HG02759 (cell line): ENCODE results near the gene TBC1D4.
A peak's percentile ranks its signal among the peaks of the same experiment; 100 is the strongest.

Experiments used
- ATAC-seq: cut with Tn5 transposase; IDR thresholded peaks from one replicate; pipeline ENCODE4 v1.9.1; 2021; ENCODE audit warnings: mild to moderate bottlenecking, moderate library complexity; ENCODE audit not compliant: unreplicated experiment

TBC1D4 gene

DNA sequence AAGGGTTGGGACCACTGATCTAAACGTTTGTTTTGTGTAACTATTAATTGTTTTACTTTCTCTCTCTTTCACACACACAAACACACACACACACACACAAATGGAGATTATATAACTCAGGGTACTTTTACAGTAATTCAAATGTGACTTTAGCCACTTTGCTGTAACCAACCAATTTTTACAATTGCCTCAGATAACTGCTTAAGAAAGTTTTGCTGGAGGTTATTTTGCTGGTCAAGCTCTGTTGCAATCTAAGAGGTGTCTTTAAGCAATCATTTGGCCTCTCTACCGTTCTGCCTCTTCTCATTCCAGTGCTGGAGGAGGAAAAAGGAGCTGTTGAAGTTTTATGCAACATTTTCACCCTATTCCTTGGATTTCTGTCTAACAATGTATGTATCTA lies 63.0 kb downstream of the TBC1D4 start:
- no peak for ATAC-seq

DNA sequence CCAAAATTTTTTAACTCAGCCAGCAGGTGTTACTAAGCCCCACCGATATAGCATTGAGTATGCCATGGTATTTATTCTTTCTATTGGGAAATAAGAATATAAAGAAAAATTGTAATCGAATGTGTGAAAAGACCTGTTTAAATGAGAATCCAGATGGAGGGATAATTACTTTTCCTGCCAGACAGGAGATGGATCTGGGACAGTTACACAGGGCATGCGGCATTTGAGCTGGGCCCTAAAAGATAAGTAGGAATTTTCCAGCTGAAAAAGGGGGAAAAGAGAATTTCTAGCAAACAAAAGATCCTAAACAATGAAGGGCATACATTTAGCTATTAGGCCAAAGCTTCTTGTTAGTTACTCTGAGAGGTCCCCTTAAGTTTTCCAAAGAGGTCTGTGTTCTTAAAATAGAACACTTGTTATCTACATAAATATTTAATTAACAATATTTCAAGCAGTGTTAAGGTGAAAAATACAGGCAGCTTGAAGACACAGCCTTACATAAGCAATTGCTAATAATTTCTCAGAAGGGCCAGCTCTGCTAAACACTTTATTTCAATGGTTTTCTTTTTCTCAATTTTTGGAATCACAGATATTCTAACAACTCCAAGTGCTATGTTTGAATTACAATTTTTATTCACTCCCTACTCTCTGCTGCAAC lies 63.7 kb downstream of the TBC1D4 start:
- no peak for ATAC-seq

DNA sequence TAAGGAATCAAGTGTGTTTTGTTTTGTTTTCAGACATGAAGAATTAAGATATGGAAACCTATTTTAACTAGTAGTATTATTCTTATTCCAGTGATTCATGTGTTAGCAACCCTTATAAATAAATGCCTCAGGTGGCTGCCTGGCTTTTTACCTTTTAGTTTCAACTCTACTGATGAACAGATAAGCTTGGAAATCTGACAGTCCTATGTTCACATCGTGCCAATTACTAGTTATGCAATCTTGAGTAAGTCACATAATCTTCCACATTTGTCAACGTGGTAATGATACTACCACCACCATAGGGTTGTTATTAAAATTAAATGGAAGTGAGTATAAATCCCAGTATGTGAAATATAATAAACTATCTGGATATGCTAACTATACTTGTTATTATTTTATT lies 64.3 kb downstream of the TBC1D4 start:
- no peak for ATAC-seq

DNA sequence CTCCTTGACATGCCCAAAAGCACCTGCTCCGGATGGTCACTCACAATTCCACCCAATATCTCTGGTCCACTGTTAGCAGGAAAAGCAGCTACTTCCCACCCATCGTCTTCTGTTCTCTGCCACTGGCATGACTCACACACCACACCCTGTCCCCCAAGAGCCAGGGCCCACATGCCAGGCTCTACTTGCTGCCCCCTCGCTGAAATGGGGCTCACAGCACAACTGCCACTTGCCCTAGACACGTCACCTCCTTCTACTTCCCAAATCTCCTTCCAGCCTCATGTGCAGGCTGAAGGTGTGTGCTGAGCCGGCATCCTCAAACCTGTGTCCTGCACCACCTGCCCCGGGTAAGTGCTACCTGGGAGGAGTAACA lies 65.0 kb downstream of the TBC1D4 start:
- peak; percentile 29 for ATAC-seq

DNA sequence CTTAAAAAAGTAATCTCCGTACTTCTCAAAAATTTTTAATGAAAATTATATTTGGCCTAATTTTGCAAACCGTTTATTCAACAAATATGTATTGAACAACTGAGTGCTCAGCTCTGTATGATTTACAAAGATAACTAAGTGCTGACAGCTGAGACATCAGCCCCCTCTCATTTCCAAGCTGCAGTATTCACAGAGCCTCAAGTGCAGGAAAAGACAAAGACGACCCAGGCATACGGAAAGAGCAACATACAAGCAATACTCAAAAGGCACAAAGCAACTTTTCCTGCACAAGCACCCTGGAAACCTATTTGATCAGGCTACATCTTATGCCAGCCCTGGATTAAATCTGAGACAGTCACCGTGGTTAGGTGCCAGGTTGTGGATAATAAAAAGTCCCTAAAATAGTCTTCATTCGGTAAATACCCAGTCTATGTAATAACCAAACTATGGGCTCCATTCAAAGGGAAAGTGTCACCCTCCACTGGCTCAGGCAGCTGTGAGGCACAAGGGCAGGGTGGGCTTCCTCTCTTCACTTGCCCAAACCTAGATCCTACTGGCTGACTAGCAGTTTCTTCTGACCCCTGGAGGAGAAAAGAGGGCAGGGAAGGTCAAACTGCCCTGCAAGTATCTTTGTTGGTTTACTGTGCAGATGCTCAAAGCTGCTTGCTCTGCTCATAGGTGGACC lies 65.5 kb downstream of the TBC1D4 start:
- ATAC-seq, result peak; percentile 86

DNA sequence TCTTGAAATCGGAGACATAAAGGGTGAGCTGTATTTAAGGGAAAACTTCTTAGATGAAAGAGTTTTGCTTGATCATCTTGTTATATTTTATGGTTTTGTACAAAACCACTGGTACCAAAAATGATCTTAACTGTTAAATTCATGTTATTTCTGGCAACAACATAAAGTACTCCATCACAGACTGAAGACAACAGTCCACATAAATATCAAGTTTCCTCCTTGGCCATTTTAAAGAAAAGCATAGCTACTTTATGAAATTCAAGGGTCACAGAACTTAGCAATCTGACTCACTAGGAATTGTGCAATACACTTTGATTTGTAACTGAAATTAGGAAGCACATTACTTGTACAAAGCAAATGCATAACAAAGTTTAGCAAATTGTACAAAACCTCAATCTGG lies 66.3 kb downstream of the TBC1D4 start:
- ATAC-seq, result no peak

DNA sequence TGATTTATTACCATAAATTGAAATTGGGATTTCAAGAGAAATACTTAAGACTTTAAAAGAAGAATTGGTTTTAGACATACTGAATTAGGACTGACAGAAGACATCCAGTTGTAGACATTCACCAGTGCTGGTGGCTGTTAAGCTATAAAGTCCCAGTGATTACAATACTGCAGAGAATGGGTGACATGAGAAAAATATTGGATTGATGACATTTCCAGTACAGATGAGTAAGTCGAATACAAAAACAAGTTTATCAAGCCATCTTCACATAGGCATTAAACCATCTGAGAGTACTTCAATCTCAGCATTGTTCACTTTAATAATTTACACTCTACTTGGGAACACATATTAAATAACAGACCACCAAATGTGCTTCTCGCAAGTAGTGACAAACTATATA lies 66.8 kb downstream of the TBC1D4 start:
- no peak for ATAC-seq

DNA sequence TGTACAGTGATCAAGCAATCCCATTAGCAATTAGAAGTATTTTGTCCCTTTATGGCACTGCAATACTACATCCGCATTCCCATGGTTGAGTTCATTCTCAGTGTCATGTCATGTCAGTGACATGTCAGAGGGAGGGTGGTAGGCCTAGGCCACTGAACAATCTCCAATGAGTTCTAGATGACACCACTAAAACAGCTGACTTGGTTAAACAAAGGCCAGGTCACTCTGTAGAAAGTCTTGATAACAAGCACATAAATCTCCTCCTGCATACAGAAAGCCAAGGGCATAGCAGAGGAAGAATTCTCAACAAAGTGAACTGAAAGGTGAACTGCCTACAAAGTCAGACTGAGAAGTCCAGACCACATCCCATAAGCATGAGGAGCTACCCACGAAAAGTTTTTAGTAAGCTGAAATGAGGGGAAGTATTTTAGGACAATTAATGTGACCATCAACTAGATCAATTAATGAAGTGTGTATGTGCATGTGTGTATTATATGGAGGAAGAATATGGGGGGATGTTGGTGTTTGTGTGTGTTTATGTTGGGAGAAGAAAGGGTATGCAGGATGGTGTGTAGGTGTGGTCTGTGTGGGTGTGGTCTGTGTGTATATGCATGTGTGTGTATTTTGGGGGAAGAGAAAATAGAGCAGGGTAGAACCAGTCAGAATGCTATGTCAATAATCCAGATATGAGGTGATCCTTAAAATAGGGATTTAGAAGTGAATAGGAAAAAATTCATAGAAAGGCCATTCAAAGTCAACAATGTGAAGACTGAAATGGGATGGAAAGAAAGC lies 67.7 kb downstream of the TBC1D4 start:
- no peak for ATAC-seq

DNA sequence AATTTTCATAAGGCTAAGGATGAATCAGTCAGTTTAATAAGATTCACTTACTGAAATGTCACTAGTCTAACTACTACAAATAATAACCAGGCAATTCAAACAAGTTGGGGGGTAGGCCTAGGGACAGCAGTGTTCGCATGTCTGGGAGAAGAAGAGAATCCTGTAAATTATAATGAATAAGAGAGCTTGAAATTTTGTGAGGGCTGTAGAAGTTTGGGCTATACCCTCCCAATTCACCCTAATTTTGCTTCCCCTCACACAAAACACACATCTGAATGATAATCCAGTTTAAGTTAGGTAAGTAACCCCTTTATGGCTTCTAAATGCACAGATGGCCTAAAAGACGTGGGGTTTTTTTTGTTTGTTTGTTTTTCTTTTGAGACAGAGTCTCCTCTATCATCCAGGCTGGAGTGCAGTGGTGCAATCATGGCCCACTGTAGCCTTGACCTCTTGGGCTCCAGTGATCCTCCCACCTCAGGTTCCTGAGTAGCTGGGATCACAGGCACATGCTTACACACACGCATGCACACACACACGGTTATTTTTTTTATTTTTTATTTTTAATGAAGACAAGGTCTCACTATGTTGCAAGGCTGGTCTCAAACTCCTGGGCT lies 69.9 kb downstream of the TBC1D4 start:
- no peak for ATAC-seq

DNA sequence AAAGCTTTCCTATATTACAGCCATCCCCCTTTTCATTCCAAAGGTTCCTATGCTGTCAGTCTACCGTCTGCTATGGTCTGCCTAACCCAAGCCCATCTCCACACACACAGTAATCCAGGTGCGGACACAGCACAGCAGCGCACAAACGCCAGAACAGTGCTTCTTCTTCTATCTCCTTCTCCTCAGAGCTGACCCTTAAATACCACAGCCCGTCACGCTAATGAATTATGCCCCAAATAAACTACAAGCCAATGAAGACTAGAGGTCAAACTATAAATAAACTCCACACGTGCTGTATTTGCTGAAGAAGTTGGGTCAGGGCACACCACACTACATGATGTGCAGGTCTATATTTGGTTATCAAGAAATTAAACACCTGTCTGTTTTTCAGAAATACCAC lies 71.8 kb downstream of the TBC1D4 start:
- ATAC-seq, result peak; percentile 44

DNA sequence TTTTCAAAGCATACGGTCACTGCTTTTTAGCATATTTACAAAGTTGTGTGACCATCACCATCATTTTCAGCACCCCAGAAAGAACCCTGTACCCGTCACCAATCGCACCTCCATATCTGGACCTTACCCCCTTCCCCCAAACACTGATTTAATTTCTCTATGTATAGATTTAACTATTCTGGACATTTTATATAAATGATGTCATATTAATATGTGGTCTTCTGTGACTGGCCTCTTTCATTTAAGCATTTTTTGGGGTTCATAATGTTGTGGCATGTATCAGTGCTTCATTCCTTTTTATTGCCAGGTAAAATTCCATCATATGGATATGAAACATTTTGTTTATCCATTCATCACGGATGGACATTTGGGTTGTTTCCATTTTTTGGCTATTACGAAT lies 74.0 kb downstream of the TBC1D4 start:
- ATAC-seq, result no peak

DNA sequence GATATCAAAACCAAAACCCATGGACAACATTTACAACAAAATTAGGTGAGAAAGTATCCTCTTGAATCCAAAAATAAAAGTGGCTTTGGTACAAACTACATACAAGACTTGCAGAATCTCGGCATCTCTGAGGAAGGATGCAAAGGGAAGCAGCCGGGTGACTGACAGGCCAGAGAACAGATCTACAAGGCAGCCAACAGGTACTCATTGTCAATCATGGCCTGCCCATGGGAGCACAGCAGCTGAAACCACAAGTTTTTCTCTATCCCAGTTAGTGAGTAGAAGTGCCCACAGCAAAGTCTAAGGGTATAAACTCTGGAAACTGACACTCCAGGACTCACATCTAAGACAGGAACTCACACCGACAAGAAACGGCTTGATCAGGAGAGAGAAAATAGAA lies 74.5 kb downstream of the TBC1D4 start:
- ATAC-seq, result no peak

DNA sequence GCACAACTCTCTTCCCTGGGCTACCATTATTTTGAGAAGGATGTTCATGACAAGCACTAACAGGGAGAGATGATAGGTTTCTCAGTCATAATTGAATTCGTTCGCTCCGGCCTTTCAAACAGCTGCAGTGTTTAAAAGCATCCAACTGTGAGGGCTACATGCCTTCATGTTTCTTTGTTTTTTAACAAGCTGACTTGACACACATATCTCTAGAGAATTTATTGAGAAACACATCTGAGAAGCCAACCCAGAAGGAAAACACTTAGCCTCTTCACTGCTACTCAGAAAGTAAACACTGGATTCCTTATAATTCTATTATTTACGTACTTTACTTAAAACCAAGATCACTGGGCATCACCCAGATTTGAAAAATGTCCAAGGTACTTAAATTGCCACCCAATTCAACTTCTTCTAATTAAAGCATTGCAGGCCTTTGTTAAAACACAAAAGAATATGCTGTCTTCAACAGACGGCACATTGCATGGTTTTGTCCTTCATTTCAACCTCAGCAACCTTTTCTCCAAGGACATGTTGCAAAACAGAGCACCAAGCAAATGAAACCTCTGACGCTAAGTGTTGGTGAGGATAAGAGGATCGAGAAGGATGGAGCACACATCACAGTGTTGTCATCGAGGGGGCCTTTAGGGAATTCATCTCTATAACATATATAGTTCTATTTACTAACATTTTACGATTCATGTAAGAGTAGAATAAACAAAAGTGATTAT lies 75.8 kb downstream of the TBC1D4 start:
- ATAC-seq, result no peak

DNA sequence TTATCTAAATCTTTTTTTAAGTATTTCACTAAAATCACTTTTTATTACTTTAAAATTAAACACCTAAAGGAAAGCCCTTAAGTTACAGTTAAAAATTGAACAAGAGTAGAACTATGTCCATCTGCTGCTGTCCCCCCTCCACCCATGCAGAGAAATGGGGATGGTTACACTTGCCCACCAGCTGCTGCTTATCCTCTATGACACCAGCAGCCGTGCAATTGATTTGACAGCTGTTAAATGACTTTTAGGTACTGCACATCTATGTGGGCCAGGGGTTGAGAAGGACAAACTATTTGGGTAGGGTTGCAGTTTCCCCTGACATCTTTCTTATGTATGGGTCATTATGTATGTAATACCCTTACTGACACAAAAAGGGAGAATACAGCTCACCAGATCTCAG lies 77.2 kb downstream of the TBC1D4 start:
- no peak for ATAC-seq

DNA sequence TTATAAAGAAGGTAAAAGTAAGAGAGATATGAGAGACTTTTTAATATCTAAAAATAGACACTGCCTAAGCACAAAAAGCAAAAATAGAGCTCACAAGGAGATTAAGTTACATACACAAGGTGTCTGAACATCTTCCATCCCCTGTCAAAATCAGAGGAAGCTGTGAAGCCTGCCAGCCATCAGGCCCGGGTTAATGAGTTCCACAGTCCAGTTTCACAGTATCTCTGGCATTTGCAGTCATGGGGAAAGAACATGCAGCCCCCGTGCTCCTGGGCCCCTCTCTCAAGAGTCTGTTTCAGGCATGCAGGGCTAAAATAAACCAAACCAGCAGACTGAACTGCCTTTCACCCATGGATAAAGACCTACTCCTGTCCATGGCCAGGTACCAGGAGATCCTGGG lies 79.2 kb downstream of the TBC1D4 start:
- peak; percentile 52 for ATAC-seq

DNA sequence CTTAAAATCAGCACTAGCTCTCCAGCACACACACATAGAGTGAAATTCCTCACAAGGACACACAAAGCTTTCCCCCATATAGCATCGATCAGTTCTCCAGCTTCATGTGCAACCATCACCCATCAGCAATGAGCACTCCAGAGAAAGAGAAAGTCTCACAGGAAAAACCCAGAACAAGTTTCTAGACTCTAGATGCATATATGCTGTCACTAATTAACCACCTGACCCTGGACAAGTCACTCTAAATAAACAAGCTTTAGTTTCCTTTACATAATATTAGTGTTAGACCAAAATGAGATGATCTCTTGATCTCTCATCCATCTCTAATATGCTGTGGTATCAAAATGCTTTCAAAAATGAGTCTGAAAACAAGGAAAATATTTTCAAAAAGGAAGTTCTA lies 81.2 kb downstream of the TBC1D4 start:
- peak; percentile 78 for ATAC-seq

DNA sequence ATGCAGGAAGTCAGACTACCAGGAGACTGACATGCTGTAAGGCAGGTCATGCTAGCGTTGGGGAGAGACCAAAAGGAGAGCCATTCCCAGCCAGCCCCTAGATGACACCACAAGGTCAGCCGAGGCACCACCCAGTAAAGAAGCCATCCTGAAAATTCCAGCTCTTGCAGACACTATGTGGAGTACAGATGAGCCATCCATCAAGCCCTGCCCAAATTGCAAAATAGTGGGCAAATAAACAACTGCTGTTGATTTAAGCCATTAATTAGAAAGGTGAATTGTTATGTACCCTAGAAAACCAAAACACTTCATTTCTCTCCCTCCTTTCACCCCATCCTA lies 82.1 kb downstream of the TBC1D4 start:
- no peak for ATAC-seq

DNA sequence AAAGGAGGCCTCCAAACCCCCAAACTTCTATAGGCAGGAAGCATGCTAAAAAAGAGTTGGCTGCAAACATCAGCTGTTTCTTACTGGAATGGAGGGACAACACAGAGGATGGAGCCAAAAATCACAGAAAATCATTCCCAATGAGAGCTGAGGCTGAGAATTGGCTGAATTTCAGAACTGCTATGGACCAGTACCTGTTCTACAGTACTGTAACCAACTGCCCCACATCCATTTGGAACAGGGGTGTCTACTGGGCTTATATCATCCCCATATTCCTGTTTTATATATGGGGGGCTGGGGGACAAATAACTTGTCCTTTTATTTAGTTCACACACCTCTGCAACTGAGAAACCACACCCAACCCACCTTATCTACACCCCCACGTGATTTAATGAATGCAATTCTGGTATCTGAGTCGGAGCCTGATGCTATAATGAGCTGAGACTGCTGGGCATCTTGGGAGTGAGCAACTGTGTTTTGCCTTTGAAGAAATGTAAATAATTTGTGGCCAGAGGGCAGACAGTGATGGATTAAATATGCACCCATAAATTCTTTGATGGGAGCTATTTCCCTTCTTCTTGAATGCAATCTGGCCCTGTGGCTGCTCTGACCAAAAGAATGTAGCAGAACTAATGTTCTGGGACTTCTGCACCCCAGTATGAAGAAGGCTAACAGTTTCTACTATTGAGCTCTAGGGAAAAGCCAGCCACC lies 82.6 kb downstream of the TBC1D4 start:
- ATAC-seq, result no peak

DNA sequence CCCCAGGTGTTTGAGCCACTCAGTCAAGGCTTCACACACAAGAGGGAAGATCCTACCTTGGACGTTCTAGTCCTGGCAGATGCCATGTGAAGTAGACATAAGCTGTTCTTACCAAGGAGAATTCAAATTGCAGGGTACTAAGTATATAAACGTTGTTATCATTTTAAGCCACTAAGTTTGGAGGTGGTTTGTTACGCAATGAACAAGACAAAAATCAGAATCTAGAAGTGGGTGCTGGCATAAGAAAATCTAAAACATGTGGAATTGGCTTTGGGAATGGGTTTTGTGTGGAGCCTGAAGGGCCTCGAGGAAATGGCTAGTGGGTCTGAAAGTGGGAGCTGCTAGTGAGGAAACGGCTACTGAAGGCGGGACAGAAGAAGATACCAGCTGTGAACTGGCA lies 83.9 kb downstream of the TBC1D4 start:
- ATAC-seq, result no peak

DNA sequence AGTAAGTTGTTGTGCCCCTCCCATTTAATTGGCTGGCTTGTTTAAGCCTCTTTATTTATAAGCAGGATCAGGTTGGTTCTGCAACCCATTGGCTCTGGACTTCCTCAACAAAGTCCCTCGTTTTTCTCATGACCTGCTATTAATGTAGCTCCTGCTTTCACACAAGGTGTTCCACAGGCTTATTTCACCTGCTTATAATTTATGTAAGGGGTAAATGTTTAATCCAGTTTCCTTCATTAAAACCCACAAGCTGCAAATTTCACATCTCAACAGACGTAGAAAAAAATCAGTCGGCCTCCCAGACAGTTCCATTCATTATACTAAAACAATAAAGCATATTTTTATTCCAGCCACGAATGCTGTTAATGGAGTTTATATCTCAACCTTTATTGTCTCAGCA lies 86.1 kb downstream of the TBC1D4 start:
- no peak for ATAC-seq

DNA sequence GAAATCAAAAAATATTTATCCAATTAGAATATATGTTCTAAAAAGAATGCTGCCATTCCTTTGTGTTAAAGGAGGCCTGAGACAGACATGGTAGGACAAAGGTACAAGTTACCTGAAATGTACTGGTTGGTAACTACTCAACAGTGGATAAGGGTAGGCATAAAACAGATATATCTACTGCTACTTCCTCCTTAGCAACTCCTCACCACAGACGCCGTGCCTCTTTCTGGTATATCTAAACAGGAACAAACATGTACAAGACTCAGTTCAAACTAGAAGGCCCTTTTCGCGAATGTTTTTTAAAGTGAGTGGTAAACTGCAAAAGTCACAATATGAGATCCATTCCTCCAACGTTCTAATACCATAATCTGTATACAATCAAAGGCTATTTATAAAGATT lies 86.9 kb downstream of the TBC1D4 start:
- peak; percentile 56 for ATAC-seq
